ENCODE data around the gene PC.

Gene PC

GRCh38 chr11:66950112-66950535 lies 8.1 kb downstream of the PC start:
- no peak for DNase-seq

GRCh38 chr11:66938582-66939135 lies 19.5 kb downstream of the PC start:
- DNase-seq = no peak

GRCh38 chr11:66937193-66937733 lies 20.9 kb downstream of the PC start:
- DNase-seq = no peak

GRCh38 chr11:66936311-66936711 lies 21.9 kb downstream of the PC start:
- DNase-seq = no peak

GRCh38 chr11:66934950-66935779 lies 23.0 kb downstream of the PC start:
- DNase-seq = no peak

GRCh38 chr11:66933531-66933930 lies 24.7 kb downstream of the PC start:
- no peak for DNase-seq

- DNase-seq = no peak
Observed at GRCh38 chr11:66932543-66932942, 25.6 kb downstream of the PC start.

GRCh38 chr11:66929753-66930152 lies 28.4 kb downstream of the PC start:
- no peak for DNase-seq

GRCh38 chr11:66924272-66924671 lies 33.9 kb downstream of the PC start:
- DNase-seq = no peak

GRCh38 chr11:66922551-66922950 lies 35.6 kb downstream of the PC start:
- no peak for DNase-seq

- no peak for DNase-seq
Observed at GRCh38 chr11:66920978-66921784, 37.0 kb downstream of the PC start.

GRCh38 chr11:66919923-66920322 lies 38.3 kb downstream of the PC start:
- no peak for DNase-seq

GRCh38 chr11:66918741-66919140 lies 39.4 kb downstream of the PC start:
- no peak for DNase-seq

GRCh38 chr11:66915866-66916265 lies 42.3 kb downstream of the PC start:
- DNase-seq = no peak

- DNase-seq = no peak
Observed at GRCh38 chr11:66915046-66915832, 42.9 kb downstream of the PC start.

GRCh38 chr11:66914505-66914904 lies 43.7 kb downstream of the PC start:
- DNase-seq = no peak

GRCh38 chr11:66912911-66913310 lies 45.3 kb downstream of the PC start:
- DNase-seq = no peak

GRCh38 chr11:66912361-66912760 lies 45.8 kb downstream of the PC start:
- no peak for DNase-seq

- no peak for DNase-seq
Observed at GRCh38 chr11:66910669-66911068, 47.5 kb downstream of the PC start.

- DNase-seq = no peak
Observed at GRCh38 chr11:66910016-66910415, 48.2 kb downstream of the PC start.

- DNase-seq = no peak
Observed at GRCh38 chr11:66909181-66909580, 49.0 kb downstream of the PC start.

GRCh38 chr11:66907751-66908630 lies 50.2 kb downstream of the PC start:
- no peak for DNase-seq

All from CD4-positive, alpha-beta T cell treated with Interleukin-17A for 1 hour (primary cell).